Activated CD4-positive, alpha-beta T cell treated with anti-CD3 and anti-CD28 coated beads, Interleukin-2, Interleukin-6, amounts not matched to agents 100 ng/mL and 50 ng/mL, durations not matched to agents 16 hours and 8 hours (primary cell): ENCODE measurements around the gene JUP.
"Not testable (repeated sequence)": the region's sequence is repeated elsewhere in the genome, so short reads cannot be mapped to it uniquely, and the experiment has no call there.

Experiments used
- DNase-seq: peaks from one replicate; pipeline ENCODE4 v3.0.0-alpha.2; 2020

The JUP gene

DNA sequence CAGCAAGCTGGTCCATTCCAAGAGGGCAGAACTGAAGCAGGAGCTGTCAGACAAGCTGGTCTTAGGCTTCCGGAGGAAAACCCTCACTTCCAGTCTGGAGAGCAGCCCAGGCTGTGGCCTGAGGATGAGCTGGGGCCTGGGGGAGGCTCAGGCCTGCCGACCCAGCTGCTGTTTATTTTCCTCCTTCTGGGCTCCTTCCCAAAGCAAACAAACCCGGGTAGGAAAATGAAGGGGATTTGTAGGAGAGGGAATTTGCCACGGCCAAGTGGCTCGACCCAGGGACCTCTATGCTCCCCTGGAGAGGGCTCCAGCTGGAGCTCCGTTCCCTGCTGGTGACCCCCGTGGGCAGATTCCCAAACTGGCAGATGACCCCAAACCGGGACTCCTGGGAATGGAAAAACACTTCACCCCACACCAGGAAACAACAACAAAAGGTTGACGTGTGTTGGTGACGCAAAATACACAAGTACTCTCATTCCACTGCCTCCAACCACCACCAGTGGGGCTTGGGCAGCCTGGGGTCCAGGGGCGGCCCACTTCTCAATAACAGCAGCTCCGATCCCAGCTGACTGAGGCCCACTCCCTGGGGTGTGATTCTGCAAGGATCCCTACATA lies 8.8 kb downstream of the JUP start:
- no peak for DNase-seq

DNA sequence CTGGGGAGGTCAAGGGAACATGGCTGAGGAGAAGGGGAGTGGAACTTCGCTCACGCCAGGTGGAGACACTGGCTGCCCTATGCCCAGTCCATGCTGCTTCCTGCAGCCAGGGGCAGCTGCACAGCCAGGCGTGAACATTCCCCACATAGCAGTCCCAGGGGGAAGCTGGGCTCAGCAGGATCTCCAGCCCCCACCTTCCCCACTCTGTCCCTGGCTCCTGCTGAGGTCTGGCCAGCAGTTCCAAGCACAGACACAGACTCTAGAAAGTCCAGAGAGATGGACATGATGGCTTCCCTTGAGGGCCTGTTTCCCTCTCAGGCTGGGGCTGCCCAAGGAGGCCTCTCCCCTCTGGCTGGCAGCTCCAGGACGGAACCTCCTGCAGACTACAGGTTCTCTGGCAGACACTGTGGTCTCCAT lies 9.3 kb downstream of the JUP start:
- no peak for DNase-seq

DNA sequence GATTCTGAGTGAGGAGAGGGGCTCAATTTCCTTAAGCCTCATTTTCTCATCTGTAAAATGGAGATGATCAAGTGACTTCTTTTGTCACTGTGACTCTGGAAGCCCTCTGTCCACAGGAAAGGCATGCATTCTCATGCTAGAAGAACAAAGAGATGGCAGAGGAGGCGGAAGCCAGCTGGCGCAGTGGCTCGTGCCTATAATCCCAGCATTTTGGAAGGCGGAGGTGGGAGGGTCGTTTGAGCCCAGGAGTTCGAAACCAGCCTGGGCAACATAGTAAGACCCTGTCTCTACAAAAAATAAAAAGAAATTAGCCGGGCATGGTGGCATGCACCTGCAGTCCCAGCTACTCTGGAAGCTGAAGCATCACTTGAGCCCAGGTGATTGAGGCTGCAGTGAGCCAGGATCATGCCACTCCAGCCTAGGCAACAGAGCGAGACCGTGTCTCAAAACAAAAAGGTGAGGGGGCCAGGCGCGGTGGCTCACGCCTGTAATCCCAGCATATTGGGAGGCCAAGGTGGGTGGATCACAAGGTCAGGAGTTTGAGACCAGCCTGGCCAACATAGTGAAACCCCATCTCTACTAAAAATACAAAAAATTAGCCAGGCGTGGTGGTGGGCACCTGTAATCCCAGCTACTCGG lies 10.1 kb downstream of the JUP start:
- DNase-seq: not testable (repeated sequence)

DNA sequence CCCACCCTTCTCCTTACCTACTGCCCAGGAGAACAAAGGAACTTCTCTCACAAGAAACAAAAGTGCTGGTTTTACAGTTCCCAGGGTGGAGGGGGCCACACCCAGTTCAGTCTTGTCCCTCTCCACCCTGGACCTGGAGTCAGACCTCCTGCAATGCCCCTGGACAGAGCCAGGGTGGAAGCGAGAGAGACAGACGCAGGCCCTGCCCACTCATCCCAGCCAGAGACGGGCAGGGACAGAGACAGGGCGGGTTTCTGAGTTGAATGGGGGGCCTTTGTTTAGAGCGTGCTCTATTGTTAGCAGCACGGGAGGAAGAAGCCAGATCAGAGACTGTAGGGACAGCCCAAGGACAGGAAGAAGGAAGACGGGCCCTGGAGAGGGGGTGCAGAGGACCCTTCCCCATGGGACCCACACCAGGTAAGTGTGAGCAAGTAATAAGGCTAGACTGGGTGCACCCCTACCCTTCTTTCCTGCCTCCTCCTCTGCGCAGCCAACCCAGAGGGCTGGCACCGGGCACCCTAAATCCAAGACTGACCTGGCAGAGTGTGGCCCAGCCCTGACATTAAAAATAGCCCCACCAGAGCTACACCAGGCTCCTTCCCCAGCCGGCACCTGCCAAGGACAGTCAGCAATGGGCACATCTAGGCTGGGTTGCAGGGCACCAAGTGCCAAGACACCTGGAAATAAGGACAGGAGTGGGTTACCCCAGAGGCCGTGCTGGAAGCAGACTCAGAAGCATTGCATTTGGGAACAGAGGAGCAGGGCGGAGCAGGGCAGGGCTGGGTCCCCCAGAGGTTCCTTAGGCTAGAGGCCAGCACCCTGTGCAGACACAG lies 10.9 kb downstream of the JUP start:
- DNase-seq: no peak

DNA sequence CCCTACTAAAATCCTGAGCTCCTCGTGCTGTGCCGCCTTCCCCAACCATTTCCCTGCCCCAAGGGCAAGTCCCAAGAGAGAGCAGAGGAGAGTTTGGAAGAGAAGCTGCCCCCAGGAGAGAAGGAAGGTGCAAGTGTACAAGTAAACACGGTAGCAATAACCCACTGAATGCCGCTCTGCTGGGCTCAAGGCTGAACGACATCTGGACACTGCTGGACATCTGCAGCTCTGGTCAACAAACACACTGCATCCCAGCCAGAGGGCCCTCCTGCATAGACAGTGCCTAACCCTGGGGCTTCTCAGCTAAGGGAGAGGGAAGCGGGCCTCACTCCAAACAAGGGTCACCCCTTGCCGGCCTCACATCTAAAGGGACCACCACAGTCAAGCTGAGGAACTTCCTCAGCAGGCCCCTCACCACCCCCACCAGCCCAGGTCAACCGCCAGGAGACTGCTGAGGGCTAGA lies 12.7 kb downstream of the JUP start:
- no peak for DNase-seq

DNA sequence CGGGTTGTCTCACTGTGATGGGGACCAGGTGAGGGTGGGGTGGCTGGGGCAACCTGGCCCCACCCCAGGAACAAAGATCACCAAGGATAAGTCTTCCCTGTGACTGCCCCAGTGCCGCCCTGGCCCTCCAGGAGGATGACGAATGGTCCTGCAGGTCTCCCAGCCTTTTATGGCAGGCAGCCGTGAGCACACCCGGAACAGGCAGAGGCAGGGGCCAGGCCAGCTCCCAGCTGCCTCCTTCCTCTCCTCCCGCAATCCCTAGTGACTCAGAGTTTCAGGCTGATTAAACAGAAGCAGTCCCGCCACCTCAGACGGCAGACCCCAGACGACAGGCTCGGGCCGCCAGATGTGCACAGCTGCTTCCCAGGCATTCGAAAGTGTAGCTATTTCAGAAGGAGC lies 13.3 kb downstream of the JUP start:
- no peak for DNase-seq

DNA sequence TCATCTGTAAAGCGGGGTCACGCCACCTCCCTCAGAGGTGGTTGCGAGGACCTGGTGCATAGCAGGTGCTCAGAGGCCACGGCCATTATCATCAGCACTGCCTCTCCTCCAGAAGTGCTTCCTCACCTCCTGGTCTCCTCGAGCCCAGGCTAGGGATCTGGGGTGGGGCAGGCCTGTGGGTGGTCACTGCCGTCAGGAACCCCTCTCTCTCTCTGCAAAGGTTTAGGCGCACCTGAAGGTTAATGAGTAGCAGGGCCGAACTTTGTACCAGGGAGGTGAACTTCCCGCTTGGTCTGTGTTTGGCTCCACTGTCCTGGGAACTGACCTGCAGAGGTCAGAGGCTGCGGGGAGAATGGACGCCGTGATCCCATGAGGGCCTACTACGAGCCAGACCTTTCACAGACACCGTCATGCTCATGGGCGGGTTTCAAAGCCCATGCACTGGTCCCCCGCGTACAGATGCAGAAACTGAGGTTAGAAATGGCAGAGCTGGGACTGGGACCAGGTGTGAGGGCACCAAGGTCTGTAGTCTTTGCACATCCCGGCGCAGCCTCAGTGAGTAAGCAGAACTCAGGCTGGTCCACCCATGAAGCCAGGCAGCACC lies 13.8 kb downstream of the JUP start:
- no peak for DNase-seq

DNA sequence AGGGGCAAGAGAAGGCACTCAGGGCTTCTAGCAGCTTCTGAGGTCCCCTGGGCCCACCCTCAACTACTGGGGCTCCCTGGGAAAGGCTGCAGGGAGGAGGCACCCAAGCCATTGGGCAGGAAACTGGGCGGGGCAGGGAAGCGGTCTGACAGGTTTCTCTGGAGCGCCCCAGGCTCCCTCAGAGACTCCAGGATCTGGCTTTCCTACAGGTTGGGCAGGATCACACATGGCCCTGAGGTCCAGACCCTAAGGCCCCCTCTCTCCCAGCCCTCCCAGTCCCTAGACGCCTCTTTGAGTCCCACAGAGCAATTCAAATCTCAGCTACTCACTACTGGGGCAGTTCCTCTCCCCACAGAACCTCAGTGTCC lies 14.3 kb downstream of the JUP start:
- no peak for DNase-seq

DNA sequence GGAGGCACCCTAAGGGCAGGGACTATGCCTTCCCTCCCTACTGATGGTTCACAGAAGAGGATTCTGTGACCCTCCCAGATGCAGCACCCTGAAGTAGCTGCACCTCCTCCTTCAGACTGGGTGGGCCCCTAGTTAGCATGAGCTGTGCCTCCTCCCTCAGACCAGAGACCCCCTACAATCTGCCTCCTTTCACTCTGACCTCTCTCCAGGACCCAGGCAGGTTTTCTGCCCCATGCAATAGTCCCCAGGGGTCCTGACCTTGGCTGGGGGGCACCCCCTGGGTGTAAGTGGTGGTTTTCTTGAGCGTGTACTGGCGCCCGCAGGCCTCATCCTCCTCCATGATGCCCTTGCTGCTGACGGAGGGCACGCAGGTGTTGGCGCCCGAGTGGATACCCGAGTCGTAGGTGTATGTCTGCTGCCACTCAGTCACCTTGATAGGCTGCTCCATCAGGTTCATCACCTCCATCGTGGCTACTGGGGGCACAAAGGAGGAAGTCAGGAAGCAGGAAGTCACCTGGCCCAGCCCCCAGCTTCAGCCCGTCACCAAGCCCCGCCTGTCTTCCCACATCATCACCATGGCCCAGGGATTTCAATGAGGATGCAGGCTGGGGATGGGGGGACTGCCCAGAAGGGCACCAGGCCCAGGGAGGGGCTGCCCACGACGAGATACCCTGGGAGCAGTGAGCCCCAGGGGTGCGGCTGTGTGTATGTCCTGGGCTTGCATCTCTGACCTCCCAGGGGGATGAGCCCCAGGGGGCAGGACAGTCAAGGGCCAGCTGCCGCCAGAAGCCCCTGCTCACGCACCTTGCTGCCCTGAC lies 14.9 kb downstream of the JUP start:
- DNase-seq: no peak

DNA sequence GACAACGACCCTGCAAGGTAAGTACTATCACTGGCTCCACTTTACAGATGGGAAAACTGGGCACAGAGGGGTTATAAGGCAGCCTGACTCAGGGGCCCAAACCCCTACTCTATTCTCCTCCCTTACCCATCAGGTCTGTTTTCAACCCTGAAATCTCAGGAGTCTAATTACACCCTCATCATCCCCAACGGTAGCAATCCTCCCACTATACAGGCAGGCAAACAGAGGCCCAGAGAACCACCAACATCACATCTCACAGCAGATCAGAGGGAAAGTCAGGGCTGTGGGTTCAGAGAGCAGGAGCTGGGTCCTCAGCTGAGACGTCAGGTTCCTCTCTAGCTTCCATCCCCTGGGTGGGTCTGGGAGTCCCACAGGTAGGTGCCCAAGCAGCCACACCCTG lies 16.5 kb downstream of the JUP start:
- DNase-seq: no peak

DNA sequence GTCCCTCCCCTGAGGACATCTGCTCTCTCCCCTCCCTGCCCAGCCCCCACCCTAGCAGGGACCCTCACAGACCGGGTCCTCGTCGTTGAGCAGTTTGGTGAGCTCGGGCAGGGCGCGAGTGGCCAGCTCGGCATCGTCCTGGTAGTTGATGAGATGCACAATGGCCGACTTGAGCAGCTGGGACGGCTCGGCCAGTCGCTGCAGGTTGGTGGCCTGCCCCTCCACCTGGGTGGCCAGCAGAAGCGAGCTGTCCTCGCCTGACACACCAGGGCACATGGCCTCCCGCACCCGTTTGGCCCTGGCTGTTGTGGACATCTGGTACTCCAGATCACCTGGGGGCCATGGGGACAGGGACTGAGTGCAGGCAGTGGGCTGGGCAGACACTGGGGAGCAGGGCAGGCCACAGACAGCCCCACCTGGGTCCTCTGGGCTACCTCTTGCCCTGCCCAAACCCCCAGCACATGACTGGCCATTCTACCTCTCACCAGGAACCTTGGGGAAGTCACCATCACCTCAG lies 17.1 kb downstream of the JUP start:
- no peak for DNase-seq

DNA sequence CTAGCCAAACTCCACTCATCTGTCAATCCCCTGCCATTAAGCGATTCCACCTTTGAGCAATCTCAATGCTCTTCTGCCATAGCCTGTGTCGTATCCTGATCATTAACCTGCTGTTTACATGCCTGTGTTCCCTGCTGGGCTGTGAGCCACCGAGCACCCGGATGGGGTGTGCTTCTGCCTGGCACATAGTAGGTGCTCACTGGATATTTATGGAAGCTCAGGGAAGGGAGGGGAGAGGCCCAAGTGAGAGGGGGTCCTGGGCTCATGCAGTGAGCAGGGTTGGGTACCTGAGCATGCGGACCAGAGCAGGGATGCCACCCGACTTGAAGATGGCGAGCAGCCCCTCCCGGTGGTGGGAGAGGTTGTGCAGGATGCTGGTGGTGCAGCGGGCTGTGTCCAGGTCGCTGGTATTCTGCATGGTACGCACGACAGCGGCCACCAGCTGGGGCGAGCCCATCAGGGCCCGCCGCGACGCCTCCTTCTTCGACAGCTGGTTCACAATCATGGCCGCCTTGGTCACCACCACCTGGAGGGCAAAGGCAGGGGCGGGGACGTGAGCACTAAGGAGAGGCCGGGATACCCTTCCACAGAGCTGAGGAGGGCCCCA lies 17.7 kb downstream of the JUP start:
- DNase-seq: no peak

DNA sequence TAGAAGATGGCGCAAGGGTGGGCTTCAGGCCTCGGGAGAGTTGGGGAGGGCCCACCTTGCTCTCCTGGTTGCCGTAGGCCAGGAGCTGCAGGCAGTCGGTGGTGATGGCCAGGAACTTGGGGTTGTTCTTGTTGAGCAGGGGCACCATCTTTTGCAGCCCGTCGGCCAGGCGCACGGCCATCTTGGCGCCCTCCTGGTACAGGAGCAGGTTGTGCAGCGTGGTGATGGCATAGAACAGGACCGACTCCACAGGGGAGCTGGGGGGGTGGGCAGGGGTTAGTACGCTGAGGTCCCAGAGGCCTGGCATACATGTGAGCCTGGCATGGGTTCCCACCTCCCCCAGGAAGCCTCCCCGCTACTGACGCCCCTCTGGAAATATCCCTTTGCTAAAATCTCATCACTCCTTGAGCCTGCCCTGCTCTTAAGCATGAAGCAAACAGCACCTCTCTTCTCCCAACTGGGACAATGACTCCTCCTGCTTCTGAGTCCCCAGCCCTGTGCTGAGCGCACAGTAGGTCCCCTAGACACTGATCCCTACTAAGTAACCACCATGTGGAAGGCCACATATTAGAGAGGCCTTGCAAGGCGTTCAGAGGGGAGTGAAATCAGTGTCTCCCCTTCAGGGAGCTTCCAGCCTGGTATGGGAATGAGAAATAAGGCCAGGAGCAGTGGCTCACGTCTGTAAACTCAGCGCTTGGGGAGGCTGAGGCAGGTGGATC lies 19.0 kb downstream of the JUP start:
- DNase-seq: no peak

DNA sequence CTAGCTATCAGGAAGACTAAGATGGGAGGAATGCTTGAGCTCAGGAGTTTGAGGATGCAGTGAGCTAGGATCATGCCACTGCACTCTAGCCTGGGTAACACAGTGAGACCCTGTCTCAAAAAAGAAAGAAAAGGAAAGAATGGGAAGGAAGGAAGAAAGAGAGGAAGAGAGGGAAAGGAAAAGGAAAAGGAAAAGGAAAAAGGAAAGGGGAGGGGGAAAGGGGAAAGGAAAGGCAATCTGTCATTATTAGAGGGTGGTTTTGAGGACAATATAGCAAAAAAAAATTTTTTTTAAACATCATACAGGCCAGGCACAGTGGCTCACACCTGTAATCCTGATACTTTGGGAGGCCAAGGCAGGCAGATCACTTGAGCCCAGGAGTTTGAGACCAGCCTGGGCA lies 20.4 kb downstream of the JUP start:
- no peak for DNase-seq

DNA sequence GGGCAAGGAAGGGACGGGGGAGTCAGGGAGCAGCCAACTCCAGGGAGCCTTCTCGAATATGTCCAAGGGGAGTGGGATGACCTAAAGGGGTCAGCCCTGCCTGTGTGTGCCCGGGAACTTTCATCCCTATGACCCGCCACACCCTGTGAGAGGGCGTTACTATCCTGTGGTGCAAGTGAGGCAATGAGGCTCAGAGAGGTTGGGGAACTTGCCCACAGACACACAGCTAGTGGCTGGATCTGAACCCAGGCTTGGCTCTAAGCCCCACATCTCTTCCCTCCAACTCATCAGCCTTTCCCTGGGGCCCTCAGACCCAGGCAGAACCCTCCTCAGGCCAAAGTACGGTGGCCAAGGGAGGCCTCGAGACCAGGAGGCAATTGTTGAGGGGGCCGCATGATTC lies 23.2 kb downstream of the JUP start:
- DNase-seq: no peak

DNA sequence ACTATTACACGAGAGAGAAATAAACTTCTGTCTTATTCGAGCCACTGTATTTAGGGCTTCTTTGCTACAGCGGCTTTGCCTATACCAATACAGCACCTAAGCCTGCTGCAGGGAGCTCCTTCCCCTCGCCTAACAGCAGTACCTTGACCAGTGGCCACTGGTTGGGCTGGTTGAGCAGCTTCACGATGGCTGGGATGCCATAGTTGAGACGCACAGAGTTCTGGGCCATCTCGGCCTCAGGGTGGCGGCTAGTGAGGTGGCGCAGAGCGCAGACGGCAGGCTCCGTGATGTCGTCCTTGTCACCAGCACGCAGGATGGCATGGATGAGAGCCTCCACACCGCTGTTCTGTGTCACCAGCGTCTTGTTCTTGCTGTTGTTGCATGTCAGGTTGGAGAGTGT lies 23.7 kb downstream of the JUP start:
- no peak for DNase-seq

DNA sequence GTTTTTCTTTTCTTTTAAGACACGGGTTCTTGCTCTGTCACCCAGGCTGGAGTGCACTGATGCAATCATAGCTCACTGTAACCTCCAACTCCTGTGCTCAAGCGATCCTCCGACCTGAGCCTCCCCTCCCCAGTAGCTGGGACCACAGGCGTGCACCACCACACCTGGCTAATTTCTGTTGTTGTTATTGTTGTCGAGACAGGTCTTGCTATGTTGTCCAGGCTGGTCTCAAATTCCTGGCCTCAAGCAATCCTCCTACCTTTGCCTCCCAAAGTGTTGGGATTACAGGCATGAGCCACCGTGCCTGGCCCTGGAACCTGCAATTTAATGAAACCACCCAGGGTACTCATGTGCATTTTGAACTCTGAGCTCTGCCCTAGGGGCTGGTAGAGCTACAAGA lies 24.1 kb downstream of the JUP start:
- no peak for DNase-seq

DNA sequence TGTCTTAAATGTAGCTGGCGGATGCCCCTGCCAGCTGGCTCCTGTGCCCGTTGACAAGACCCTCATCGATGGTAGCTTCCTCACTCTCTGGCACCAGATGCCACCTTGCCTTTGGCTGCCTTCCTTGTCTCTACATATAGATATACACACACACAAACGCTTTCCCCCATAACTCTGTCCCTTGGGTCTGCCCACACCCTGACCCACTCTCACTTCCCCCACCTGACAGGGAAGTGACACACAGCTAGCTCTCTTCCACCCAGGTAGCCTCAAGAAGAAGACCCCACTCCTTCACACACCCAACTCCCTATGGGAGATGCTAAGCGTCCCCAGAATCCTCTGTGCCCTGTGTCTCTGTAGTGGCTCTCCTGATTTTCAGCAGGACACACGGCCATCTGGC lies 25.6 kb downstream of the JUP start:
- DNase-seq: no peak

DNA sequence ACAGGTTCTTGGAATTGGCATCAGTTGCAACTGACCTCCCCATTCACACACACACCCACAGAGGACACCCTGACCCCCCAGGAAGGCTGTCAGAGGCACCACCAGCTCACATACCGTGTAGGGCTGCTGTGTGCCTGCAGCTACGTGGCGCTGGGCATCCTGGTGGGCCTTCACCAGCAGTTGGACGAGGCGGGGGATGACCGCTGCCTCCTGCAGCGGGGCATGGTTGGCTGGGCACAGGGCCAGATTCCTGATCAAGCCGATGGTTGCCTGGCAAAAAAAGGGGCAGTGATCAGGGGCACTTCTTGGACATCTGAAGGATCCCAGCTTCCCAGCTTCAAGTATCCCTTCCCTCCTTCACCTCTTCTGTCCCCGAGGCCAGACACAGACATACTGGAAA lies 27.9 kb downstream of the JUP start:
- no peak for DNase-seq

DNA sequence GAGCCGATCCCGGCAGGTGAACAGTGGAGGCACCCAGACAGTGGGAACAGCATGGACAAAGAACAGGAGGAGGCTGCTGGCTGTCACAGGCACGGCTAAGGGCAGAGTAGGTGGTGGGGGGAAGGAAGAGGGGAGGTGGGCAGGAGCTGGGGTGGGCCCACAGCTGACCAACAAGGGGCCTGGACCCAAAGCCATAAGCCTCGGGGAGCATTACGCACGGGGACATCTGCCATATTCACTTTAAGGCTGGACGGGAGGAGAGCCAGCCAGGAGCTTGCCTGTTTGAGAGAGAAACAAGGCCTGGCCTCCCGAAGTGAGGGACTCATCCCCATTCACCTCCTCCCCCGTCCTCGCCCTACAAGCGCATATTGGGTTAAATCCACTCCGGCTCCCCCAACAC lies 32.4 kb downstream of the JUP start:
- no peak for DNase-seq

DNA sequence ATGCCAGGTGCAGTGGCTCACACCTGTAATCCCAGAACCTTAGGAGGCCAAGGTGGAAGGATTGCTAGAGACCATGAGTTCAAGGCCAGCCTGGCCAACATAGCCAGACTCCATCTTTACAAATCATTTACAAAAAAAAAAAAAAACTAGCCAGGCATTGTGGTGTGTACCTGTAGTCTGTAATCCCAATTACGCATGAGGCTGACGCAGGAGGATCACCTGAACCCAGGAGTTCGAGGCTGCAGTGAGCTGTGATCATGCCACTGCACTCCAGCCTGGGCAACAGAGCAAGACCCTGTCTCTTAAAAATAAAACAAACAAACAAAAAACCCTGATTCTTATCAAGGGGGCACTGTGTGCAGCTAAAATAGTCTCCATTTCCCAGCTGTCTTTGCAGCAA lies 35.2 kb downstream of the JUP start:
- DNase-seq: no peak

DNA sequence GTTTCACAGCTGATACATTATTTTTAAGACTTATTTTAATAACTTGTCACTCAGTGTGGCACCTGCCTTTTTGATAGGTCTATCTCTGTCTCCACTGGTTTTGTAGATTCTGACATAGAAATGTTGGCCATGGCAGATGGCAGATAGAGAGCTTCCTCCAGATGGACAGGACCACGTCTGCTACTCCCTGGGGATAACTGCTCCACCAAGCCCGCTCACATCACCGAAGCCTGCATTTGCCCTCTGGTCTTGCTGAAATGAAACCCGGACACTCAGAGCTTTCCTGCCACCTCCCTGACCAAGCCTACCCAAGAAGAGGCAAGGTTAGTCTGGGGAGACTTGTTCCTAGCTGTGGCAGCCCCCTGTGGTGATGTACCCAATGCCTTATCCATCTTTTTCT lies 35.6 kb downstream of the JUP start:
- DNase-seq: no peak
